ENCODE results near the gene TMEM270.

TMEM270 gene

GRCh38 chr7:73893342-73894101 lies 32.6 kb downstream of the TMEM270 start:
- TF ChIP-seq MAX (IDR thresholded peaks at IDR 0.05; ENCODE audit: low read depth, low read length) = no peak
- no peak for TF ChIP-seq CTCF (IDR thresholded peaks at IDR 0.05; ENCODE audit: low read depth, low read length)
- no peak for TF ChIP-seq MYC (IDR thresholded peaks at IDR 0.05; ENCODE audit: low read depth, low read length)
- no peak for TF ChIP-seq POLR2A (IDR thresholded peaks at IDR 0.05; ENCODE audit: extremely low read depth, insufficient read length)
- no peak overlapping the region for H3K4me3 ChIP-seq (ENCODE audit: low read depth, low read length)
- DNase-seq (ENCODE audit: low read depth) = no peak

- no peak for DNase-seq (ENCODE audit: low read depth)
- H3K4me3 ChIP-seq (ENCODE audit: low read depth, low read length) = no peak overlapping the region
- TF ChIP-seq CTCF (IDR thresholded peaks at IDR 0.05; ENCODE audit: low read depth, low read length) (no peak), MAX (IDR thresholded peaks at IDR 0.05; ENCODE audit: low read depth, low read length) (no peak), MYC (IDR thresholded peaks at IDR 0.05; ENCODE audit: low read depth, low read length) (no peak), POLR2A (IDR thresholded peaks at IDR 0.05; ENCODE audit: extremely low read depth, insufficient read length) (no peak)
Measured at GRCh38 chr7:73894166-73894565, 33.2 kb downstream of the TMEM270 start.

GRCh38 chr7:73894733-73895551 lies 34.0 kb downstream of the TMEM270 start:
- H3K4me3 ChIP-seq (ENCODE audit: low read depth, low read length) = no peak overlapping the region
- DNase-seq (ENCODE audit: low read depth) = no peak
- TF ChIP-seq POLR2A (IDR thresholded peaks at IDR 0.05; ENCODE audit: extremely low read depth, insufficient read length) (no peak), MAX (IDR thresholded peaks at IDR 0.05; ENCODE audit: low read depth, low read length) (no peak), CTCF (IDR thresholded peaks at IDR 0.05; ENCODE audit: low read depth, low read length) (no peak), MYC (IDR thresholded peaks at IDR 0.05; ENCODE audit: low read depth, low read length) (no peak)

- TF ChIP-seq MAX (IDR thresholded peaks at IDR 0.05; ENCODE audit: low read depth, low read length) (no peak), CTCF (IDR thresholded peaks at IDR 0.05; ENCODE audit: low read depth, low read length) (no peak), MYC (IDR thresholded peaks at IDR 0.05; ENCODE audit: low read depth, low read length) (no peak), POLR2A (IDR thresholded peaks at IDR 0.05; ENCODE audit: extremely low read depth, insufficient read length) (no peak)
- no peak for DNase-seq (ENCODE audit: low read depth)
- H3K4me3 ChIP-seq (ENCODE audit: low read depth, low read length) = no peak overlapping the region
Measured at GRCh38 chr7:73895626-73896025, 34.7 kb downstream of the TMEM270 start.

- no peak for DNase-seq (ENCODE audit: low read depth)
- no peak for TF ChIP-seq CTCF (IDR thresholded peaks at IDR 0.05; ENCODE audit: low read depth, low read length)
- no peak overlapping the region for H3K4me3 ChIP-seq (ENCODE audit: low read depth, low read length)
Measured at GRCh38 chr7:73896454-73896853, 35.5 kb downstream of the TMEM270 start.
